ENCODE measurements around the gene FBXO42. TPM values are rescaled to one million over a fixed set of nuclear protein-coding genes. Genes with fewer than 3 reads are reported as not detected.
A peak's percentile ranks its signal among the peaks of the same experiment; 100 is the strongest.
"Not testable (repeated sequence)": the region's sequence is repeated elsewhere in the genome, so short reads cannot be mapped to it uniquely, and the experiment has no call there.

Gene FBXO42
- total and polyA plus RNA-seq, 8 donors, result 7.4 to 11.9 (median 9.7) TPM

DNA sequence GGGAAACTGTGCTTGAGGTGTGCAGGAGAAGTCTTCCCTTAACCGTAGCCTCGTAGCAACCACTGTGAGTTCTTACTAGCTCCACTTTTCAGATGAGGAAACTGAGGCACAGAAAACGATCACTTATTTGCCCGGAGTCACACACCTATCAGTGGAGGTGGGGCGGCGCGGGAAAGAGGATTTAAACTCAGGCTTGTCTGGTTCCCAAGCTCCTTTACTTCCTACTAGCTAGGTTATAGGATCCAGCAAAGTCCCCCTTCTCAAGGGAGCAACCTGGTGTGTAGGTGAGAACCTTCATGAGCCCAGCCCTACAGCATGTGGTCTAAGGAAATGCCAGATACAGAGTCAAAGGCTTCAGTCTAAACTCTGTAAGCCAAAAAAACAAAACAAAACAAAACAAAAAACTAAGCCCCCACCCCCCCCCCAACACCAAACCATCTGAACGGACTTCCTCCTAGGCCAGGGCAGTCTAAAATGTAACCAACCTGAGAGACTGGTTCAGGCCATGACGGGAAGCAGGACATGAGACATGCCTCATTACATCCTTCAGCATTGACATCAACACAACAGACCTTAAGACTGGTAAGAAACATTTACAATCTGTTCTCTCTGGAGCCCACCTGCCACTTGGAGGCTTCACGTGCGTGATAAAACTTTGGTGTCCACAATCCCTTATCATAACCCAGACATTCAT lies 709 bp upstream of the FBXO42 start:
- Histone ChIP-seq H3K36me3 (no peaks in the 10 kb centered on the region), H3K27ac (peak overlapping the region; percentile 70 to 90 (median 86)), H3K27me3 (no peaks in the 10 kb centered on the region), H3K9me3 (no peaks in the 10 kb centered on the region), H3K4me3 (peak overlapping the region; percentile 77 to 97 (median 88)), H3K4me1 (peaks cover 4 to 23% (median 9%) of the 10 kb centered on the region in 3 donors)
- peak in 1 of 6 donors; percentile 29 for DNase-seq
- WGBS, 2 donors, result 41 to 46% methylated on average over 11 of the region's 11 CpGs
- intact Hi-C loops (cut with DNase I), result no loop called here
- peak; percentile 1 to 14 (median 4) for ATAC-seq
- FAIRE-seq, result no peak
- TF ChIP-seq, protein P1, sequence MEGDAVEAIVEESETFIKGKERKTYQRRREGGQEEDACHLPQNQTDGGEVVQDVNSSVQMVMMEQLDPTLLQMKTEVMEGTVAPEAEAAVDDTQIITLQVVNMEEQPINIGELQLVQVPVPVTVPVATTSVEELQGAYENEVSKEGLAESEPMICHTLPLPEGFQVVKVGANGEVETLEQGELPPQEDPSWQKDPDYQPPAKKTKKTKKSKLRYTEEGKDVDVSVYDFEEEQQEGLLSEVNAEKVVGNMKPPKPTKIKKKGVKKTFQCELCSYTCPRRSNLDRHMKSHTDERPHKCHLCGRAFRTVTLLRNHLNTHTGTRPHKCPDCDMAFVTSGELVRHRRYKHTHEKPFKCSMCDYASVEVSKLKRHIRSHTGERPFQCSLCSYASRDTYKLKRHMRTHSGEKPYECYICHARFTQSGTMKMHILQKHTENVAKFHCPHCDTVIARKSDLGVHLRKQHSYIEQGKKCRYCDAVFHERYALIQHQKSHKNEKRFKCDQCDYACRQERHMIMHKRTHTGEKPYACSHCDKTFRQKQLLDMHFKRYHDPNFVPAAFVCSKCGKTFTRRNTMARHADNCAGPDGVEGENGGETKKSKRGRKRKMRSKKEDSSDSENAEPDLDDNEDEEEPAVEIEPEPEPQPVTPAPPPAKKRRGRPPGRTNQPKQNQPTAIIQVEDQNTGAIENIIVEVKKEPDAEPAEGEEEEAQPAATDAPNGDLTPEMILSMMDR (IDR thresholded peaks at IDR 0.05), result no peak

DNA sequence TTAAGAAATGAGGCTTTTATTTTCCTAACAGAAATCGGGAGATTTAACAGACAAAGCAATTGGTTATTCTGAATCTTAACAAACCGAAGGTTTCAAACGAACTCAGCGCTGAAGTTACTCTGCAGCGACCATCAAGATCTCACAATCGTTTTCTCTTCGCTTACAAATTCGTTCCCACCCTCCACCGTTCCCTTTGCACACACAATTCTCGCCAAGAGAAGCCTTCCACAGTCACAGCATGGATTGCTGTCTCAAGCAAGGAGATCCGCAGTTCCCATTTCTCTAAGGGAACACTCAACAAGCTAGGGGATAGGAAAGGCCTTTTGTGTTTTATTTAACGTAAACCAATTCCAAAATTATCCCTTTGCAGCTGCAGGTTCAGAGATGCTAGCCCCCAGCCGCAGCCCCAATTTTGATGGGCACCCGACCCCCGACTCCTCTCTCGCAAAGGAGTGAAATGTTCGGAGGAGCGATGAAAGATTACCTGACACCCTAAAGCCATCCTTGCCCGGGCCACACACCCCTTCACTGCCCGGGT lies 755 bp downstream of the FBXO42 start:
- FAIRE-seq (no peak), ATAC-seq (peak in 3 of 4 donors; percentile 17 to 43 (median 42)), DNase-seq (no peak)
- 0% methylated on average over 20 of the region's 20 CpGs for WGBS, 2 donors
- Histone ChIP-seq H3K9me3 (no peaks in the 10 kb centered on the region), H3K27me3 (no peaks in the 10 kb centered on the region), H3K27ac (peak overlapping the region; percentile 70 to 90 (median 86)), H3K4me1 (peaks cover 4 to 23% (median 9%) of the 10 kb centered on the region in 3 donors), H3K4me3 (peak overlapping the region; percentile 77 to 97 (median 88)), H3K36me3 (no peaks in the 10 kb centered on the region)
- TF ChIP-seq, protein P1 (IDR thresholded peaks at IDR 0.05), result no peak
- intact Hi-C loops (cut with DNase I), result no loop called here

DNA sequence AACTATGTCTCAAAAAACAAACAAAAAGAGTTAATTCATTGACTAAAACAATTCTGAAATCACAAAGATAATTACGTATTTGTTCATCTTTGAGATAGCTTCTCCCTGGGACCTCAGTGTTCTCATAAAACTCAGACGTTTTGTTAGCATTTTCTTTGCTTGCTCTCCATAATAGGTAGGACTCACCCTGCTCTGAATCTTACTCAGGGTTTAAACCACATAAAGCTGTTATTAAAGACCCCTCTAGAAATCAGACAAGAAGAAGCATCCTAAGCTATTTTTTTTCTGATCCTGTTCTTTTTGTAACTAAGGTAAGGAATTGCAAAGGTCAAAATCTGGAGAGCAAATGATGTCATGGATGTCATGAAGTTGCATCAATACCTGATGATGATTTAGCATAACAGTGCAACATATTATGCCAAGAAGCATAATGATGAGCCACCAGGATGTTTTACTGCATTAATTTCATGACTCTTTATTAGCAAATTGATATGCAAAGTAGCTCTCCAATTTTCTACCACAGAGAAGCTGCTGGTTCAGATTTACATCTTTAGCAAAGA lies 2.4 kb downstream of the FBXO42 start:
- TF ChIP-seq, protein P1 (IDR thresholded peaks at IDR 0.05), result no peak
- Histone ChIP-seq H3K27ac (no peak overlapping the region), H3K4me1 (peaks cover 4 to 23% (median 9%) of the 10 kb centered on the region in 3 donors), H3K4me3 (no peak overlapping the region), H3K27me3 (no peaks in the 10 kb centered on the region), H3K36me3 (no peaks in the 10 kb centered on the region), H3K9me3 (no peaks in the 10 kb centered on the region)
- ATAC-seq (no peak), DNase-seq (no peak), FAIRE-seq (no peak)
- intact Hi-C loops (cut with DNase I), result loop anchor here in 1 of 3 donors (10.0 kb wide), 1 partner anchor 85 kb away; no protein-coding TSS in a partner anchor
- WGBS, 2 donors, result 32 to 39% methylated on average over 2 of the region's 2 CpGs

DNA sequence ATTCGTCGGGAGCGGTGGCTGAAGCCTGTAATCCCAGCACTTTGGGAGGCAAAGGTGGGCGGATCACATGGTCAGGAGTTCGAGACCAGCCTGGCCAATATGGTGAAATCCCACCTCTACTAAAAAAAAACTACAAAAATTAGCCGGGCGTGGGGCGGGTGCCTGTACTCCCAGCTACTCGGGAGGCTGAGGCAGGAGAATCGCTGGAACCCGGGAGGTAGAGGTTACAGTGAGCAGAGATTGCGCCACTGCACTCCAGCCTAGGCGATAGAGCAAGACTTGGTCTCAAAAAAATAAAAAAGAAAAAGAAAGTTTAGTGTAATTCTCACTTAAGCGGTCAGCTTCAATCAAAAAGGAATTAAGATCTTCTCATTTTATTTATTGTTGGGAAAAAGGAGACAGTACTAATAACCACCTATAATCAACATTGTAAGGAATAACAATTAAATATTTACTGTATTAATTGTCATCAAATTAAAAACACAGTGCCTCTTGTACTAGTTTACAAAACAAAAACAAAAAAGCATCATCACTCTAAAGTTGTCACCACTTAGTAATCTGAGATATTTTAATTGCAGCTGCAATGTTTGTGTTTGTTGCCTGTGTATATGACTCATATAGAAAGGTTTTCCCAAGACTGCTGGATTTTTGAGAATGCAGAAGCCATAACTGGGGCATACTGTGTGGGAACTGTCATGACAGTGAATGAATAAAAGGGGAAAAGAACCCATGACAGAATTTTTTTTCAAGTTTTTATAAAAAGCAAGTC lies 3.7 kb downstream of the FBXO42 start:
- Histone ChIP-seq H3K9me3 (no peaks in the 10 kb centered on the region), H3K27ac (no peak overlapping the region), H3K27me3 (no peaks in the 10 kb centered on the region), H3K4me3 (no peak overlapping the region), H3K36me3 (no peaks in the 10 kb centered on the region), H3K4me1 (peaks cover 4 to 23% (median 9%) of the 10 kb centered on the region in 3 donors)
- TF ChIP-seq, protein P1 (IDR thresholded peaks at IDR 0.05), result no peak
- 93 to 95% methylated on average over 14 of the region's 14 CpGs for WGBS, 2 donors
- DNase-seq (no peak), ATAC-seq (no peak), FAIRE-seq (no peak)
- intact Hi-C loops (cut with DNase I), result loop anchor here in 1 of 3 donors (10.0 kb wide), 1 partner anchor 84 kb away; no protein-coding TSS in a partner anchor

DNA sequence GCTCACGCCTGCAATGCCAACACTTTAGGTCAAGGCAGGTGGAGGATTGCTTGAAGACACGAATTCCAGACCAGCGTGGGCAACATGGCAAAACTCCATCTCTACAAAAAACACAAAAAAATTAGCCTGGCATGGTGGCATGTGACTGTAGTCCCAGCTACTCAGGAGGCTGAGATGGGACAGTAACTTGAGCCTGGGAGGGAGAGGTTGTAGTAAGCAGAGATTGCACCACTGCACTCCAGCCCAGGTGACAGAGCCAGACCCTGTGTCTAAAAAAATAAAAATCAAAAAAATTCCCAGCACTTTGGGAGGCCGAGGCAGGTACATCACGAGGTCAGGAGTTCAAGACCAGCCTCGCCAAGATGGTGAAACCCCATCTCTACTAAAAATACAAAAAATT lies 9.0 kb downstream of the FBXO42 start:
- H3K4me3 ChIP-seq, H3K27me3 ChIP-seq, ATAC-seq, DNase-seq, H3K27ac ChIP-seq, H3K36me3 ChIP-seq, FAIRE-seq, H3K9me3 ChIP-seq, H3K4me1 ChIP-seq: not testable (repeated sequence)
- intact Hi-C loops (cut with DNase I), result loop anchor here in 1 of 3 donors (10.0 kb wide), 1 partner anchor 78 kb away; no protein-coding TSS in a partner anchor
- 95 to 96% methylated on average over 6 of the region's 6 CpGs for WGBS, 2 donors

Data from pancreas (tissue), 10 donors.